ENCODE results near the gene BSN.

- no peak for TF ChIP-seq EZH2 (IDR thresholded peaks at IDR 0.05; ENCODE audit: low read length)
- TF ChIP-seq, protein P1, sequence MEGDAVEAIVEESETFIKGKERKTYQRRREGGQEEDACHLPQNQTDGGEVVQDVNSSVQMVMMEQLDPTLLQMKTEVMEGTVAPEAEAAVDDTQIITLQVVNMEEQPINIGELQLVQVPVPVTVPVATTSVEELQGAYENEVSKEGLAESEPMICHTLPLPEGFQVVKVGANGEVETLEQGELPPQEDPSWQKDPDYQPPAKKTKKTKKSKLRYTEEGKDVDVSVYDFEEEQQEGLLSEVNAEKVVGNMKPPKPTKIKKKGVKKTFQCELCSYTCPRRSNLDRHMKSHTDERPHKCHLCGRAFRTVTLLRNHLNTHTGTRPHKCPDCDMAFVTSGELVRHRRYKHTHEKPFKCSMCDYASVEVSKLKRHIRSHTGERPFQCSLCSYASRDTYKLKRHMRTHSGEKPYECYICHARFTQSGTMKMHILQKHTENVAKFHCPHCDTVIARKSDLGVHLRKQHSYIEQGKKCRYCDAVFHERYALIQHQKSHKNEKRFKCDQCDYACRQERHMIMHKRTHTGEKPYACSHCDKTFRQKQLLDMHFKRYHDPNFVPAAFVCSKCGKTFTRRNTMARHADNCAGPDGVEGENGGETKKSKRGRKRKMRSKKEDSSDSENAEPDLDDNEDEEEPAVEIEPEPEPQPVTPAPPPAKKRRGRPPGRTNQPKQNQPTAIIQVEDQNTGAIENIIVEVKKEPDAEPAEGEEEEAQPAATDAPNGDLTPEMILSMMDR (optimal IDR thresholded peaks at IDR 0.05 in 1 of 3, IDR thresholded peaks at IDR 0.05 in 1 of 3, conservative IDR thresholded peaks at IDR 0.05 in 1 of 3; ENCODE audit: extremely low read depth in 1 of 3, insufficient read depth in 2 of 3, low read length in 3 of 3) = no peak
Observed at GRCh38 chr3:49715611-49716121, 161.4 kb downstream of the BSN start.
